H1 (cell line): ENCODE results near the gene HLA-C. TPM values are rescaled to one million over a fixed set of nuclear protein-coding genes. Genes with fewer than 3 reads are reported as not detected.

Experiments used
- CTCF ChIA-PET: fragments of 300-600 bp; sonication (Branson Sonifier 250); formaldehyde crosslinking; loops from one replicate; lab custom pipeline; 2021; ENCODE audit not compliant: partially characterized antibody; lab: Charles Lee
- POLR2A ChIA-PET: fragments of 300-600 bp; sonication (Branson Sonifier 250); formaldehyde crosslinking; loops from one replicate; lab custom pipeline; 2021; ENCODE audit warnings: inconsistent platforms; ENCODE audit not compliant: partially characterized antibody; lab: Charles Lee
- DNase-seq, 2 experiments: peaks; one replicate each; pipeline versions ENCODE4 v3.0.0 to v3.0.0-alpha.2; 2010 to 2022; ENCODE audit warnings: low spot score in 2 of 2, low read depth in 1 of 2, mixed read lengths in 1 of 2
- FAIRE-seq: peaks from 2 replicates; lab custom pipeline; 2011; peaks lifted over from hg19 to GRCh38; lab: Jason Lieb, UNC
- H2AFZ ChIP-seq: 2 replicates; pipeline ENCODE4 v1.8.1; 2012; ENCODE audit warnings: low read length, inconsistent platforms
- H2AK5ac ChIP-seq: 2 replicates; pipeline ENCODE4 v1.6.1; 2013; ENCODE audit warnings: low read depth, low read length
- H2BK120ac ChIP-seq: replicated peaks from 2 replicates; pipeline ENCODE3; 2013; ENCODE audit warnings: low read depth, low read length, inconsistent platforms
- H2BK12ac ChIP-seq: 2 replicates; pipeline ENCODE4 v1.6.1; 2013; ENCODE audit warnings: low read depth, low read length
- H2BK15ac ChIP-seq: 2 replicates; pipeline ENCODE4 v1.6.1; 2013; ENCODE audit warnings: low read length
- H2BK20ac ChIP-seq: 2 replicates; pipeline ENCODE4 v1.6.1; 2013; ENCODE audit warnings: low read length
- H2BK5ac ChIP-seq: 2 replicates; pipeline ENCODE4 v1.6.1; 2013; ENCODE audit warnings: low read depth, low read length
- H3K14ac ChIP-seq: 2 replicates; pipeline ENCODE4 v1.6.1; 2013; ENCODE audit warnings: inconsistent platforms; ENCODE audit not compliant: insufficient read length
- H3K18ac ChIP-seq: 2 replicates; pipeline ENCODE4 v1.6.1; 2013; ENCODE audit warnings: low read length; ENCODE audit errors: extremely low read depth
- H3K23ac ChIP-seq: 2 replicates; pipeline ENCODE4 v1.6.1; 2013; ENCODE audit warnings: inconsistent platforms; ENCODE audit not compliant: insufficient read length
- H3K23me2 ChIP-seq: 2 replicates; pipeline ENCODE4 v1.6.1; 2013; ENCODE audit warnings: low read depth, low read length
- H3K27ac ChIP-seq: 2 replicates; pipeline ENCODE4 v1.6.1; 2011; ENCODE audit warnings: low read depth, low read length, inconsistent platforms
- H3K27me3 ChIP-seq, 4 experiments: replicated peaks in 1 of 4; 1 replicate in 1 of 4; 2 replicates in 3 of 4; pipeline versions ENCODE4 v1.6.1 to v1.8.1; 2011 to 2013; ENCODE audit warnings: low read length in 3 of 4, mild to moderate bottlenecking in 3 of 4, inconsistent platforms in 2 of 4, mixed read lengths in 2 of 4, moderate library complexity in 1 of 4; ENCODE audit not compliant: control insufficient read depth in 3 of 4, insufficient read depth in 3 of 4; ENCODE audit errors: extremely low read depth in 1 of 4
- H3K36me3 ChIP-seq, 4 experiments: 2 replicates each; pipeline versions ENCODE4 v1.6.1 to v1.8.1; 2011 to 2013; ENCODE audit warnings: mild to moderate bottlenecking in 4 of 4, low read length in 3 of 4, moderate library complexity in 2 of 4, control low read depth in 1 of 4, inconsistent platforms in 1 of 4; ENCODE audit not compliant: insufficient read depth in 4 of 4, control insufficient read depth in 2 of 4
- H3K4ac ChIP-seq: replicated peaks from 2 replicates; pipeline ENCODE3; 2013; ENCODE audit warnings: low read length, low read depth, mixed read lengths, inconsistent platforms; ENCODE audit not compliant: insufficient read length
- H3K4me1 ChIP-seq, 4 experiments: replicated peaks in 1 of 4; 1 replicate in 1 of 4; 2 replicates in 3 of 4; pipeline versions ENCODE4 v1.6.1 to v1.8.1; 2011 to 2013; ENCODE audit warnings: low read length in 3 of 4, inconsistent platforms in 2 of 4, mixed read lengths in 1 of 4; ENCODE audit not compliant: insufficient read depth in 4 of 4, control insufficient read depth in 3 of 4
- H3K4me2 ChIP-seq, 2 experiments: 2 replicates each; pipeline versions ENCODE4 v1.6.1 to v1.8.1; 2011 to 2013; ENCODE audit warnings: low read depth in 2 of 2, low read length in 2 of 2, control low read depth in 1 of 2, inconsistent platforms in 1 of 2, mild to moderate bottlenecking in 1 of 2; ENCODE audit not compliant: insufficient read depth in 1 of 2
- H3K4me3 ChIP-seq, 4 experiments: fragments of 200-600, 300-600 bp in 1 of 4; sonication (generic), shearing (Covaris generic), sonication (Bioruptor Twin) in 1 of 4; 2 replicates each; pipeline versions ENCODE4 v1.5.1 to v1.8.1; 2011 to 2016; ENCODE audit warnings: low read length in 4 of 4, low read depth in 3 of 4, control low read depth in 2 of 4, inconsistent platforms in 2 of 4, mild to moderate bottlenecking in 2 of 4, mixed read lengths in 1 of 4, moderate library complexity in 1 of 4; ENCODE audit not compliant: insufficient read depth in 2 of 4; ENCODE audit errors: extremely low read depth in 1 of 4
- H3K56ac ChIP-seq: replicated peaks from 2 replicates; pipeline ENCODE3; 2013; ENCODE audit warnings: low read depth, mild to moderate bottlenecking, mixed read lengths, low read length, inconsistent platforms; ENCODE audit not compliant: insufficient read length
- H3K79me1 ChIP-seq: 2 replicates; pipeline ENCODE4 v1.6.1; 2013; ENCODE audit warnings: low read depth, low read length, control low read depth
- H3K79me2 ChIP-seq, 2 experiments: 2 replicates each; pipeline versions ENCODE4 v1.6.1 to v1.8.1; 2012 to 2013; ENCODE audit warnings: low read length in 2 of 2, mild to moderate bottlenecking in 2 of 2, inconsistent platforms in 1 of 2; ENCODE audit not compliant: insufficient read depth in 2 of 2, control insufficient read depth in 1 of 2
- H3K9ac ChIP-seq, 4 experiments: replicated peaks in 1 of 4; 1 replicate in 1 of 4; 2 replicates in 3 of 4; pipeline versions ENCODE4 v1.6.1 to v1.8.1; 2011 to 2013; ENCODE audit warnings: low read depth in 3 of 4, low read length in 3 of 4, control low read depth in 2 of 4, mild to moderate bottlenecking in 2 of 4, moderate library complexity in 2 of 4, inconsistent platforms in 1 of 4; ENCODE audit errors: extremely low read depth in 1 of 4
- H3K9me3 ChIP-seq, 2 experiments: 2 replicates each; pipeline versions ENCODE4 v1.6.1 to v1.8.1; 2012 to 2013; ENCODE audit warnings: mild to moderate bottlenecking in 2 of 2, moderate library complexity in 2 of 2, control low read depth in 1 of 2, inconsistent platforms in 1 of 2, low read depth in 1 of 2, low read length in 1 of 2, mixed read lengths in 1 of 2; ENCODE audit not compliant: insufficient read depth in 2 of 2
- H4K20me1 ChIP-seq, 2 experiments: replicated peaks in 1 of 2; 2 replicates each; pipeline versions ENCODE3 to v1.8.1; 2011 to 2013; ENCODE audit warnings: inconsistent platforms in 2 of 2, low read length in 2 of 2, mild to moderate bottlenecking in 1 of 2; ENCODE audit not compliant: insufficient read depth in 2 of 2, control insufficient read depth in 1 of 2
- H4K5ac ChIP-seq: 2 replicates; pipeline ENCODE4 v1.6.1; 2013; ENCODE audit warnings: low read length, low read depth, mixed read lengths, inconsistent platforms; ENCODE audit not compliant: insufficient read length
- H4K8ac ChIP-seq: 2 replicates; pipeline ENCODE4 v1.8.0; 2013; ENCODE audit warnings: mild to moderate bottlenecking, moderate library complexity, low read length, inconsistent platforms; ENCODE audit not compliant: insufficient read depth; ENCODE audit errors: extremely low read depth
- H4K91ac ChIP-seq: replicated peaks from 2 replicates; pipeline ENCODE3; 2013; ENCODE audit warnings: low read length, mixed read lengths, inconsistent platforms; ENCODE audit not compliant: insufficient read length
- GABPA ChIP-seq: IDR thresholded peaks from 2 replicates; pipeline ENCODE4 v1.6.1; 2011; ENCODE audit warnings: mild to moderate bottlenecking, low read length, moderate library complexity, borderline replicate concordance; ENCODE audit not compliant: insufficient read depth
- SIX5 ChIP-seq: IDR thresholded peaks from 2 replicates; pipeline ENCODE4 v1.6.1; 2011; ENCODE audit warnings: mild to moderate bottlenecking, low read depth, low read length
- TAF1 ChIP-seq: IDR thresholded peaks from 2 replicates; pipeline ENCODE4 v1.6.1; 2011; ENCODE audit warnings: mild to moderate bottlenecking, low read depth, low read length
- TBP ChIP-seq: IDR thresholded peaks from 2 replicates; pipeline ENCODE4 v1.6.1; 2011; ENCODE audit warnings: low read depth, low read length, improper control_type of control experiment
- TCF12 ChIP-seq: IDR thresholded peaks from 2 replicates; pipeline ENCODE4 v1.6.1; 2011; ENCODE audit warnings: low read depth, mild to moderate bottlenecking, low read length
- WGBS, 2 experiments: shearing (Covaris generic) in 1 of 2; methylation state at CpG; one replicate each; pipeline versions ENCODE4 v1.1.6 to v1.1.7; 2013 to 2015; ENCODE audit warnings: low lambda C conversion rate in 2 of 2, mixed read lengths in 2 of 2, inconsistent platforms in 1 of 2, low coverage in 1 of 2, missing lambda C conversion rate in 1 of 2; ENCODE audit not compliant: insufficient replicate concordance in 2 of 2, insufficient coverage in 1 of 2, insufficient read length in 1 of 2; ENCODE audit errors: extremely low coverage in 1 of 2, missing lambda C conversion rate in 1 of 2; 5-methylcytosine and 5-hydroxymethylcytosine counted together
- polyA plus RNA-seq, 7 experiments: library from polyadenylated mRNA; depleted of rRNA in 3 of 7; stranded (reverse) in 5 of 7; unstranded in 2 of 7; fragments of >200 nt in 5 of 7; fragments of 200-250 nt in 2 of 7; gene quantifications; 1 replicate in 5 of 7; 2 replicates in 1 of 7; 4 replicates in 1 of 7; pipeline versions ENCODE4 v1.2.1 to v1.2.3, GENCODE V29; 2011 to 2013; ENCODE audit warnings: missing spikeins in 2 of 7, mixed read lengths in 2 of 7
- total RNA-seq: library from RNA; stranded (reverse); fragmentation: NEBNext Ultra II Directional; extraction: Animal tissue kit (Norgen Biotek cat#: 25700); gene quantifications from 2 replicates; pipeline ENCODE4 v1.2.1, GENCODE V29; 2021

HLA-C gene
- total and polyA plus RNA-seq, 2 of the 8 experiments (the other 6 are each of a cell fraction or from before 2014, with no cell fraction given): 245 to 360 TPM

GRCh38 chr6:31272836-31273626 is 1.1 kb upstream of the HLA-C start:
- H3K23me2 ChIP-seq: peaks cover 3% of the 10 kb centered on the region; the same call in 1 of the 2 replicates
- FAIRE-seq (no peak), DNase-seq (no peak)
- H3K36me3 ChIP-seq: peaks cover 4 to 19% (median 14%) of the 10 kb centered on the region in 4 experiments; a peak in 6 of 8 replicates
- peak overlapping the region in 2 of 4 experiments; percentile 68 to 93; a peak in 4 of 8 replicates for H3K4me3 ChIP-seq
- 45% methylated on average over 10 of the region's 10 CpGs; no CpG with 5 or more reads in 1 of the 2 experiments for WGBS, 2 experiments
- H3K4me1 ChIP-seq: peaks cover 0 to 8% (median 3%) of the 10 kb centered on the region in 4 experiments; a peak in 3 of 7 replicates
- no peaks in the 10 kb centered on the region; a peak in 1 of 4 replicates for H3K79me2 ChIP-seq
- no peaks in the 10 kb centered on the region for H3K9me3 ChIP-seq
- H3K18ac ChIP-seq: no peak overlapping the region
- H2AFZ ChIP-seq: no peak overlapping the region
- peaks cover 1 to 3% of the 10 kb centered on the region in 2 experiments for H4K20me1 ChIP-seq
- no peak overlapping the region for H3K56ac ChIP-seq
- H3K27me3 ChIP-seq: no peaks in the 10 kb centered on the region; a peak in 3 of 7 replicates
- H4K5ac ChIP-seq: no peak overlapping the region
- H2BK5ac ChIP-seq: no peak overlapping the region
- no peak overlapping the region for H2BK15ac ChIP-seq
- H3K27ac ChIP-seq: no peak overlapping the region
- POLR2A ChIA-PET: interaction anchor here (1.0 kb wide), 1 partner anchor 11 kb away, joined by 3 read pairs; no protein-coding TSS in a partner anchor
- H4K8ac ChIP-seq: no peak overlapping the region
- no peak overlapping the region for H2BK120ac ChIP-seq
- no peak overlapping the region for H4K91ac ChIP-seq
- no peak overlapping the region for H2BK12ac ChIP-seq
- H3K4me2 ChIP-seq: peak overlapping the region; percentile 86 to 92
- no peak overlapping the region for H3K23ac ChIP-seq
- no peak overlapping the region for H3K14ac ChIP-seq
- H3K79me1 ChIP-seq: no peaks in the 10 kb centered on the region
- CTCF ChIA-PET: no interaction called here
- H2AK5ac ChIP-seq: no peak overlapping the region
- H2BK20ac ChIP-seq: no peak overlapping the region
- H3K4ac ChIP-seq: no peak overlapping the region
- H3K9ac ChIP-seq: no peak overlapping the region
- TF ChIP-seq TBP: no peak
- no peak for TF ChIP-seq TAF1
- TF ChIP-seq TCF12: no peak
- no peak for TF ChIP-seq GABPA
- no peak for TF ChIP-seq SIX5
